Glutamatergic neuron (in vitro differentiated cells): ENCODE results near the gene PPP1R14C. TPM values are rescaled to one million over a fixed set of nuclear protein-coding genes. Genes with fewer than 3 reads are reported as not detected.

Experiments
- DNase-seq: peaks from one replicate; pipeline ENCODE4 v3.0.0; 2022
- H3K27ac Mint-ChIP-seq: one replicate; pipeline ENCODE4 v1.8.0; 2020; ENCODE audit warnings: mild to moderate bottlenecking, mixed read lengths, inconsistent platforms; ENCODE audit not compliant: unreplicated experiment
- H3K27me3 Mint-ChIP-seq: one replicate; pipeline ENCODE4 v1.8.0; 2020; ENCODE audit warnings: mild to moderate bottlenecking, moderate library complexity, mixed read lengths, inconsistent platforms; ENCODE audit not compliant: unreplicated experiment
- H3K36me3 Mint-ChIP-seq: one replicate; pipeline ENCODE4 v1.8.0; 2020; ENCODE audit warnings: mild to moderate bottlenecking, mixed read lengths, inconsistent platforms; ENCODE audit not compliant: unreplicated experiment
- H3K4me1 Mint-ChIP-seq: one replicate; pipeline ENCODE4 v1.8.0; 2020; ENCODE audit warnings: mild to moderate bottlenecking, low read depth, mixed read lengths, inconsistent platforms; ENCODE audit not compliant: unreplicated experiment
- H3K4me3 Mint-ChIP-seq: one replicate; pipeline ENCODE4 v1.8.0; 2020; ENCODE audit warnings: mild to moderate bottlenecking, mixed read lengths, inconsistent platforms; ENCODE audit not compliant: unreplicated experiment
- H3K9me3 Mint-ChIP-seq: one replicate; pipeline ENCODE4 v1.8.0; 2020; ENCODE audit warnings: mild to moderate bottlenecking, moderate library complexity, mixed read lengths, inconsistent platforms; ENCODE audit not compliant: unreplicated experiment
- total RNA-seq: library from RNA; stranded (reverse); fragmentation: NEBNext Ultra II Directional; extraction: Animal tissue kit (Norgen Biotek cat#: 25700); gene quantifications from one replicate; pipeline ENCODE4 v1.2.1, GENCODE V29; 2021; ENCODE audit not compliant: unreplicated experiment
- TF ChIP-seq, protein P1 (sequence below): fragments of 200-600 bp; sonication (generic); IDR thresholded peaks from one replicate; pipeline ENCODE4 v1.5.0; 2021; ENCODE audit not compliant: partially characterized antibody, unreplicated experiment

PPP1R14C gene
- total RNA-seq, 1 donor from 2014 or later, result 4.1 TPM

DNA sequence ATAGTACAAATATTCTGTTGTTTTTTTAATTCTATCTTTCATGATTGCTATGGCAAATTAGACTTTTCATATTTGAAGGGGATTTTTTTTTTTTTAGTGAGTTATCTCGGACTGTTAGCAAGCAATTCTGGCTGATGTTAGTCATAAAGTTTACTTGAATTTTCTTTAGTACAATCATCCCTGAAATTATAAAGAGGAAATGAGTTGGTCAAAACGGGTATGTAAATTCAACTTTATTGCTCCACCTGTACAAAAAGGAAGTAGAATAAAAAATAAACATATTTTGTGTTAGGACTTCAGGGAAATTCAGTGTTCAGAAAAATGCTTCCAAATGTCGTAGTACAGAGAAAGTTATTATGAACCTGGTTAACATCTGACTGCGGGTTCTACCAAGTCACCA is 40.3 kb downstream of the PPP1R14C start:
- Mint-ChIP-seq H3K4me1 (no peaks in the 10 kb centered on the region), H3K4me3 (no peak overlapping the region), H3K27me3 (no peaks in the 10 kb centered on the region), H3K9me3 (no peaks in the 10 kb centered on the region), H3K27ac (no peak overlapping the region), H3K36me3 (no peaks in the 10 kb centered on the region)
- DNase-seq, result no peak
- TF ChIP-seq, protein P1, sequence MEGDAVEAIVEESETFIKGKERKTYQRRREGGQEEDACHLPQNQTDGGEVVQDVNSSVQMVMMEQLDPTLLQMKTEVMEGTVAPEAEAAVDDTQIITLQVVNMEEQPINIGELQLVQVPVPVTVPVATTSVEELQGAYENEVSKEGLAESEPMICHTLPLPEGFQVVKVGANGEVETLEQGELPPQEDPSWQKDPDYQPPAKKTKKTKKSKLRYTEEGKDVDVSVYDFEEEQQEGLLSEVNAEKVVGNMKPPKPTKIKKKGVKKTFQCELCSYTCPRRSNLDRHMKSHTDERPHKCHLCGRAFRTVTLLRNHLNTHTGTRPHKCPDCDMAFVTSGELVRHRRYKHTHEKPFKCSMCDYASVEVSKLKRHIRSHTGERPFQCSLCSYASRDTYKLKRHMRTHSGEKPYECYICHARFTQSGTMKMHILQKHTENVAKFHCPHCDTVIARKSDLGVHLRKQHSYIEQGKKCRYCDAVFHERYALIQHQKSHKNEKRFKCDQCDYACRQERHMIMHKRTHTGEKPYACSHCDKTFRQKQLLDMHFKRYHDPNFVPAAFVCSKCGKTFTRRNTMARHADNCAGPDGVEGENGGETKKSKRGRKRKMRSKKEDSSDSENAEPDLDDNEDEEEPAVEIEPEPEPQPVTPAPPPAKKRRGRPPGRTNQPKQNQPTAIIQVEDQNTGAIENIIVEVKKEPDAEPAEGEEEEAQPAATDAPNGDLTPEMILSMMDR, result no peak

DNA sequence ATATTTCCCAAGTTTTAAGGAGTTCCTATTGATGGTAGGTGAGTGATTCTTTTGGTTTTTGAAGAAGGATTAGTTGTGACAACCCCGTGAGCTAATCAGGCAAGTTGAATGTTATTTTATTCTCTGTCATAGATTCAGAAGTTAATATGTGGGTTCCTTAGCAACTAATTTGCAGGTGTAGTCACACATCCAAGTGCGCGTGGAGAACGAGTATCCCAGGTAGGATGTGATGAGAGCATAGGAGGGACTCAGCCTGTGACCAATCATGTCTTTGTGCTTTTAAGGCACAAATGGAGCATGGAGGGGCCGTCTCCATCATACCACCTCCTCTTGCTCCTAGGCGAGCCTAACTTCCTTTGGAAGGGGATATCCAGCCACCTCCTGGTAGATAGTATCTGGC is 41.1 kb downstream of the PPP1R14C start:
- H3K4me3 Mint-ChIP-seq, result no peak overlapping the region
- no peaks in the 10 kb centered on the region for H3K4me1 Mint-ChIP-seq
- H3K27ac Mint-ChIP-seq, result no peak overlapping the region
- no peaks in the 10 kb centered on the region for H3K9me3 Mint-ChIP-seq
- no peaks in the 10 kb centered on the region for H3K27me3 Mint-ChIP-seq
- H3K36me3 Mint-ChIP-seq, result no peaks in the 10 kb centered on the region
- DNase-seq, result no peak
- TF ChIP-seq, protein P1, result no peak

DNA sequence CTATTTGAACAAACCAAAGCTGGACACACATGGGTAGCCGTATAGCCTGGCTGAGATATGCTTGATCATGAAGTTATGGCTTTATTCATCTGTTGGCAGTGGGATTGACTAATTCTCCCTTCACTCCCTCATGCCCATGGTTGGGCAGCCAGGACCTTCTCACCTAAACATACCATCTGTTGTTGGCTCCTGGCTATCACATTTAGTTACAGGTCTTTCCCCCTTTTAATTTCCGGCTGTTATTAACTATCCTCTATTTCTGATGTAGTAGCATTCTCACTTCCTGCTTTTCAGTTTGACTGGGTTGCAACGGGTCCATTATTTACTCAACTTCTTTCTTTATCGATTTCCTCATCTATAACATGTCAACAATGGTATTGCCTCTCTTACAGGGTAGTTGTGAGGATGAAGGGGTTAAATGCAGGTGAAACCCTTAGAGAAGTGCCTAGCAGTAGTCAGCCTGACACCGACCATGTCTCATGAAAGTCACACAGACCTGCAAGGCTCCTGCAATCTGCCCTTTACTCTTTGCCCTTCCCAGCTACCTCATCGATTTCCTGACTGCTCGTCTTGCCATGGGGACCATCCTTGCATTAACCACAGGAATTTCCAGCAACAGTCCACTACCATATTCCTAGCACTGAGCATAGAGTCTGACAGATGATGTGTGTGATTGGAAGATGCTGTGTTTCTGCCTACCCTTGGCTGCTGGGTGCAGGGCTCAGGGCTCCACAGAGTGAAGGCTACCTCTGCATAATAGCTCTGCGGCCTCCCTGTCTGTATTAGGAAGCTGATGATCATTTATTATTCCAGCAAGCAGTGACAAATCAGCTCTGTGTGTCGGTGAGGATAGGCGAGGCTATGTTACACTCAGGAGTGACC is 42.2 kb downstream of the PPP1R14C start:
- Mint-ChIP-seq H3K27me3 (no peaks in the 10 kb centered on the region), H3K4me1 (peaks cover 2% of the 10 kb centered on the region), H3K9me3 (peaks cover 2% of the 10 kb centered on the region), H3K27ac (no peak overlapping the region), H3K4me3 (no peak overlapping the region), H3K36me3 (no peaks in the 10 kb centered on the region)
- no peak for DNase-seq
- TF ChIP-seq, protein P1, result no peak

- Mint-ChIP-seq H3K27me3 (peaks cover under 1% of the 10 kb centered on the region), H3K4me3 (no peak overlapping the region), H3K9me3 (peaks cover 2% of the 10 kb centered on the region), H3K27ac (no peak overlapping the region), H3K4me1 (peaks cover 2% of the 10 kb centered on the region), H3K36me3 (no peaks in the 10 kb centered on the region)
- TF ChIP-seq, protein P1, result no peak
- no peak for DNase-seq
Observed at GRCh38 chr6:150185732-150186117, 42.9 kb downstream of the PPP1R14C start.
